Activated CD8-positive, alpha-beta T cell treated with anti-CD3 and anti-CD28 coated beads for 36 hours (primary cell): ENCODE data around the gene CYB561D2. TPM values are rescaled to one million over a fixed set of nuclear protein-coding genes. Genes with fewer than 3 reads are reported as not detected.

Experiments used
- ATAC-seq: fragments of 200-7000 bp; cut with Tn5 transposase; one replicate; pipeline ENCODE4 v1.10.0; 2021; ENCODE audit warnings: mild to moderate bottlenecking, moderate library complexity
- CTCF ChIA-PET: fragments of 350-600 bp; sonication (Branson Sonifier 250); formaldehyde crosslinking; loops from one replicate; lab custom pipeline; 2021; ENCODE audit warnings: antibody characterized with exemption; lab: Charles Lee
- POLR2A ChIA-PET: fragments of 350-600 bp; sonication (Branson Sonifier 250); formaldehyde crosslinking; loops from one replicate; lab custom pipeline; 2021; ENCODE audit warnings: antibody characterized with exemption; lab: Charles Lee
- DNase-seq: peaks from one replicate; pipeline ENCODE4 v3.0.0-alpha.2; 2020
- H3K27ac Mint-ChIP-seq: one replicate; pipeline ENCODE4 v1.8.0; 2021; ENCODE audit warnings: mild to moderate bottlenecking, mixed read lengths
- H3K27me3 Mint-ChIP-seq: one replicate; pipeline ENCODE4 v1.8.0; 2021; ENCODE audit warnings: mixed read lengths
- H3K36me3 Mint-ChIP-seq: one replicate; pipeline ENCODE4 v1.8.0; 2021; ENCODE audit warnings: low read depth, mixed read lengths
- H3K4me1 Mint-ChIP-seq: one replicate; pipeline ENCODE4 v1.8.0; 2021; ENCODE audit warnings: low read depth, mixed read lengths
- H3K4me3 Mint-ChIP-seq: one replicate; pipeline ENCODE4 v1.8.0; 2021; ENCODE audit warnings: mild to moderate bottlenecking, moderate library complexity, mixed read lengths
- H3K9me3 Mint-ChIP-seq: one replicate; pipeline ENCODE4 v1.8.0; 2021; ENCODE audit warnings: mixed read lengths
- CTCF ChIP-seq: fragments of 200-600 bp; IDR thresholded peaks from one replicate; pipeline ENCODE4 v1.8.0; 2022; ENCODE audit warnings: antibody characterized with exemption, mild to moderate bottlenecking
- intact Hi-C: fragments of 100-400 bp; cut with micrococcal nuclease; formaldehyde crosslinking; loops from one replicate; pipeline ENCODE4 v1.10.0; 2022
- total RNA-seq, 2 experiments: library from RNA; stranded (reverse); gene quantifications; one replicate each; pipeline ENCODE4 v1.2.3, GENCODE V29; 2021

The CYB561D2 gene
- total RNA-seq, 2 experiments from 2014 or later: 17.1 to 18.2 TPM

- Mint-ChIP-seq H3K9me3 (no peaks in the 10 kb centered on the region), H3K27ac (no peak overlapping the region), H3K4me3 (no peak overlapping the region), H3K36me3 (no peaks in the 10 kb centered on the region), H3K27me3 (no peaks in the 10 kb centered on the region), H3K4me1 (no peaks in the 10 kb centered on the region)
- ATAC-seq: no peak
- ChIA-PET CTCF (no interaction called here), POLR2A (no interaction called here)
- intact Hi-C loops: no loop called here
- DNase-seq: no peak
- TF ChIP-seq CTCF: no peak
Measured at GRCh38 chr3:50382722-50383121, 32.1 kb downstream of the CYB561D2 start.

GRCh38 chr3:50383750-50384149 lies 33.1 kb downstream of the CYB561D2 start:
- ChIA-PET POLR2A (no interaction called here), CTCF (no interaction called here)
- Mint-ChIP-seq H3K9me3 (no peaks in the 10 kb centered on the region), H3K4me3 (no peak overlapping the region), H3K36me3 (no peaks in the 10 kb centered on the region), H3K27me3 (no peaks in the 10 kb centered on the region), H3K27ac (no peak overlapping the region), H3K4me1 (no peaks in the 10 kb centered on the region)
- DNase-seq: no peak
- intact Hi-C loops: no loop called here
- no peak for ATAC-seq
- TF ChIP-seq CTCF: no peak

GRCh38 chr3:50385754-50386153 lies 35.1 kb downstream of the CYB561D2 start:
- no peak overlapping the region for H3K4me3 Mint-ChIP-seq
- H3K9me3 Mint-ChIP-seq: no peaks in the 10 kb centered on the region
- H3K4me1 Mint-ChIP-seq: no peaks in the 10 kb centered on the region
- H3K27me3 Mint-ChIP-seq: no peaks in the 10 kb centered on the region
- no peak for TF ChIP-seq CTCF
- ChIA-PET POLR2A (no interaction called here), CTCF (no interaction called here)
- ATAC-seq: no peak
- no peak overlapping the region for H3K27ac Mint-ChIP-seq
- DNase-seq: no peak
- intact Hi-C loops: no loop called here
- H3K36me3 Mint-ChIP-seq: no peaks in the 10 kb centered on the region

GRCh38 chr3:50388016-50388719 lies 37.5 kb downstream of the CYB561D2 start:
- no peaks in the 10 kb centered on the region for H3K9me3 Mint-ChIP-seq
- ChIA-PET CTCF (no interaction called here), POLR2A (no interaction called here)
- intact Hi-C loops: no loop called here
- no peaks in the 10 kb centered on the region for H3K27me3 Mint-ChIP-seq
- no peak for ATAC-seq
- peaks cover 6% of the 10 kb centered on the region for H3K4me1 Mint-ChIP-seq
- no peak overlapping the region for H3K27ac Mint-ChIP-seq
- peak; percentile 34 for TF ChIP-seq CTCF
- no peaks in the 10 kb centered on the region for H3K36me3 Mint-ChIP-seq
- no peak overlapping the region for H3K4me3 Mint-ChIP-seq
- DNase-seq: no peak

- peaks cover 6% of the 10 kb centered on the region for H3K4me1 Mint-ChIP-seq
- H3K36me3 Mint-ChIP-seq: no peaks in the 10 kb centered on the region
- TF ChIP-seq CTCF: peak; percentile 3
- POLR2A ChIA-PET: no interaction called here
- intact Hi-C loops: no loop called here
- ATAC-seq (no peak), DNase-seq (no peak)
- no peaks in the 10 kb centered on the region for H3K27me3 Mint-ChIP-seq
- CTCF ChIA-PET: interaction anchor here (1.0 kb wide), 1 partner anchor 42 kb away, joined by 3 read pairs; no protein-coding TSS in a partner anchor
- H3K9me3 Mint-ChIP-seq: no peaks in the 10 kb centered on the region
- H3K27ac Mint-ChIP-seq: no peak overlapping the region
- no peak overlapping the region for H3K4me3 Mint-ChIP-seq
Measured at GRCh38 chr3:50388720-50389413, 38.2 kb downstream of the CYB561D2 start.
